ENCODE measurements around the gene LAGE3. TPM values are rescaled to one million over a fixed set of nuclear protein-coding genes. Genes with fewer than 3 reads are reported as not detected.
A peak's percentile ranks its signal among the peaks of the same experiment; 100 is the strongest.

The LAGE3 gene
- total RNA-seq, 2 experiments from 2014 or later: 34.7 to 43.0 TPM

DNA sequence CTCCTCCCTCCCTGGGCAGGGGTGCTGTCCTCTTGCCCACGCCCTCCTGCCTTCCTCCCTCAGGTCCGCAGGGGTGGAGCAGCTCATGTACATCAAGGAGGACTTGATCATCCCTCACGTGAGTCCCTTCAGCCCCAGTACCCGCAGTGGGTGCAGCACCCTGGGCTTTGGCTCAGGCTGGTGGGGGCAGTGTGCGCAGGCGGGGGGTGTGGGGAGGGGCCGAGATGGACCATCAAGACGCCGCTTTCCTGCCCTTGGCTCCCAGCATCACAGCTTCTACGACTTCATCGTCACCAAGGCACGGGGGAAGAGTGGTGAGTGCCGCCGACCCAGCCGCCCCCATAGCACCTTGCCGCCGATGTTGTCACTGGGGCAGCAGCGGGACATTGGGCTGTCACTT lies 29.5 kb downstream of the LAGE3 start:
- Mint-ChIP-seq H3K4me1 (peaks cover 9% of the 10 kb centered on the region), H3K4me3 (no peak overlapping the region), H3K27me3 (no peaks in the 10 kb centered on the region), H3K9me3 (ENCODE audit: low read depth) (no peaks in the 10 kb centered on the region), H3K36me3 (ENCODE audit: low read depth) (peaks cover 12% of the 10 kb centered on the region), H3K27ac (no peak overlapping the region)
- ChIA-PET CTCF (no interaction called here), POLR2A (interaction anchor here (0.6 kb wide), 1 partner anchor 80 kb away, joined by 3 read pairs; no protein-coding TSS in a partner anchor)
- intact Hi-C loops (cut with DNase I, micrococcal nuclease): no loop called here
- ATAC-seq (no peak), DNase-seq (no peak)

DNA sequence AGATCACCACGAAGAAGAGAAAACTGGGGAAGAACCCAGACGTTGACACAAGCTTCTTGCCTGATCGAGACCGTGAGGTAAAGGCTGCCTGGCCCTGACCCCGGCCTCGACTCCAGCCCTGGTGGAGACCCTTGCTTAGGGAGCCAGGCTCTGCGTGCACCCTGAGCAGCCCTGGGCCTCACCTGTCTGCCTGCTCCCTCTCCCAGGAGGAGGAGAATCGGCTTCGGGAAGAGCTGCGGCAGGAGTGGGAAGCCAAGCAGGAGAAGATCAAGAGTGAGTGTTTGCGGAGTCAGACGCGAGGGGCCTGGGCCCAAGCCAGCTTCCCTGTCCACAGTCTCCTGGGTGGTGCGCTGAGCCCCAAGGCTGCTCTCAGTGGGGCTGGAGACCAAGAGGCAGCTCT lies 30.6 kb downstream of the LAGE3 start:
- intact Hi-C loops (cut with DNase I, micrococcal nuclease): no loop called here
- no peak for DNase-seq
- Mint-ChIP-seq H3K9me3 (ENCODE audit: low read depth) (no peaks in the 10 kb centered on the region), H3K27ac (no peak overlapping the region), H3K36me3 (ENCODE audit: low read depth) (peaks cover 11% of the 10 kb centered on the region), H3K4me3 (no peak overlapping the region), H3K27me3 (no peaks in the 10 kb centered on the region), H3K4me1 (peaks cover 10% of the 10 kb centered on the region)
- ChIA-PET POLR2A (no interaction called here), CTCF (interaction anchor here (0.7 kb wide), 1 partner anchor 106 kb away, joined by 3 read pairs; no protein-coding TSS in a partner anchor)
- ATAC-seq: no peak

DNA sequence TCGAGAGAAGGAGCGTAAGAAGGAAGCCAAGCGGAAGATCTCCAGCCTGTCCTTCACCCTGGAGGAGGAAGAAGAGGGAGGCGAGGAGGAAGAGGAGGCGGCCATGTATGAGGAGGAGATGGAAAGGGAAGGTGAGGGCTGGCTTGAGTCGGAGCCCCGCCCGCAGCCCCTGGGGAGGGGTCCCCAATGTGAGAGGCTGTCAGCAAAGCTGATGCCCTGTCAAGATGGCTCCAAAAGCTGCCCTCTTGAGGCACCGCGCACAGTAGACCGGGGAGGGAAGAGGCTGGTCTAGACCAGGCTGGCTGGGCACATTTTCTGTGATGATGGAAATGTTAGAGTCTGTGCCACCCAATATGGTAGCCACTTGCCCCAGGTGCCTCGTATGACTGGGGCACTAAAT lies 32.7 kb downstream of the LAGE3 start:
- no peak overlapping the region for H3K27ac Mint-ChIP-seq

DNA sequence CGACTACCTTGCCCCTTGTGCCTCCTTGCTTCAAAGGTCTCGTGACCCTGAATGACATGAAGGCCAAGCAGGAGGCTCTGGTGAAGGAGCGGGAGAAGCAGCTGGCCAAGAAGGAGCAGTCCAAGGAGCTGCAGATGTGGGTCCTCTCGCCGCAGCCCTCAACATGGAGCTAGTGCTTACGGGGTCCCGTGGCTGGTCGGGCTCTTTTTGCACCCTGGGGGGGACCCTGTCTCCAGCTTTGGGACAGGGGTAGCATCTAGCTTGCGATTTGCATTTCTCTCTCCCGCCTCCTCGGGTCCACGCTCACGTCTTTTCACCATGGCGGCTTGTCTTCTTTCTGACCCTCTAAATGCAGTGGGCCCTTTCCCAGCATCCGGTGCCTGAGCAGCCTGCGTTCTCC lies 33.3 kb downstream of the LAGE3 start:
- ChIA-PET CTCF (interaction anchor here (0.6 kb wide), 1 partner anchor 31 kb away, joined by 3 read pairs; no protein-coding TSS in a partner anchor), POLR2A (no interaction called here)
- H3K4me1 Mint-ChIP-seq: peaks cover 17% of the 10 kb centered on the region
- ATAC-seq (no peak), DNase-seq (no peak)
- H3K4me3 Mint-ChIP-seq: no peak overlapping the region
- intact Hi-C loops (cut with DNase I, micrococcal nuclease): no loop called here
- H3K27ac Mint-ChIP-seq: no peak overlapping the region
- H3K9me3 Mint-ChIP-seq (ENCODE audit: low read depth): no peaks in the 10 kb centered on the region
- H3K36me3 Mint-ChIP-seq (ENCODE audit: low read depth): peaks cover 13% of the 10 kb centered on the region
- H3K27me3 Mint-ChIP-seq: no peaks in the 10 kb centered on the region

More for the DNA sequence above, 32.7 kb downstream of the LAGE3 start:
- Mint-ChIP-seq H3K27me3 (no peaks in the 10 kb centered on the region), H3K4me3 (no peak overlapping the region), H3K36me3 (ENCODE audit: low read depth) (peaks cover 13% of the 10 kb centered on the region), H3K9me3 (ENCODE audit: low read depth) (no peaks in the 10 kb centered on the region), H3K4me1 (peaks cover 14% of the 10 kb centered on the region)
- ChIA-PET POLR2A (no interaction called here), CTCF (interaction anchor here (0.6 kb wide), 1 partner anchor 32 kb away, joined by 3 read pairs; no protein-coding TSS in a partner anchor)
- DNase-seq (no peak), ATAC-seq (no peak)
- intact Hi-C loops (cut with DNase I, micrococcal nuclease): no loop called here

DNA sequence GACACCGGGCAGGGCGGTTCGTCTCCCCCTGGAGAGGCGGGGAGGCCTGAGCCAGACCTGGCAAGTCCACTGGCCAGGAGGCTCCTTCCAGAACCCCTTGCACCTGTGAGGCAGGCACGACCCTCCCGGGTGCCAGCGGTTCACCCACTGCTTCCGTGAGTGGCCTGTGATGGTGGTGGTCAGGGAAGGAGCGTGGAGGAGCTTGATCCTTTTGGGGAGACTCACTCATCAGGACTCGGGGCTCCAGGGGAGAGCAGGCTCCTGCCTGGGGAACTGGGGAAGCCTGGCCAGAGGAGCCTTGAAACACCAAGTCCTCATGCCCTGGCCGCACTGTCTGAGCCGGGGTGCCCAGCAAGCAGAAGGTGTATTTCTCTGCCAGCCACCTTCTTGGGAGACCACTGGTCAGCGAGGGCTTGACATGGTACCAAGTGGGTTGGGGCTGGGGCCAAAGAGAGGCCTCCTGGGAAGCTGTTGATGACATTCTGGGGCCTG lies 34.3 kb downstream of the LAGE3 start:
- H3K9me3 Mint-ChIP-seq (ENCODE audit: low read depth): no peaks in the 10 kb centered on the region
- H3K4me1 Mint-ChIP-seq: peaks cover 22% of the 10 kb centered on the region
- POLR2A ChIA-PET: no interaction called here
- no peaks in the 10 kb centered on the region for H3K27me3 Mint-ChIP-seq
- CTCF ChIA-PET: interaction anchor here (0.6 kb wide), 1 partner anchor 51 kb away, joined by 3 read pairs; no protein-coding TSS in a partner anchor
- H3K4me3 Mint-ChIP-seq: peak overlapping the region; percentile 56
- no peak for ATAC-seq
- H3K36me3 Mint-ChIP-seq (ENCODE audit: low read depth): peaks cover 11% of the 10 kb centered on the region
- intact Hi-C loops (cut with DNase I, micrococcal nuclease): loop anchor here in 1 of 2 experiments (5.0 kb wide), 1 partner anchor 32 kb away; the partner anchor contains the start of gene LAGE3
- H3K27ac Mint-ChIP-seq: no peak overlapping the region
- no peak for DNase-seq

DNA sequence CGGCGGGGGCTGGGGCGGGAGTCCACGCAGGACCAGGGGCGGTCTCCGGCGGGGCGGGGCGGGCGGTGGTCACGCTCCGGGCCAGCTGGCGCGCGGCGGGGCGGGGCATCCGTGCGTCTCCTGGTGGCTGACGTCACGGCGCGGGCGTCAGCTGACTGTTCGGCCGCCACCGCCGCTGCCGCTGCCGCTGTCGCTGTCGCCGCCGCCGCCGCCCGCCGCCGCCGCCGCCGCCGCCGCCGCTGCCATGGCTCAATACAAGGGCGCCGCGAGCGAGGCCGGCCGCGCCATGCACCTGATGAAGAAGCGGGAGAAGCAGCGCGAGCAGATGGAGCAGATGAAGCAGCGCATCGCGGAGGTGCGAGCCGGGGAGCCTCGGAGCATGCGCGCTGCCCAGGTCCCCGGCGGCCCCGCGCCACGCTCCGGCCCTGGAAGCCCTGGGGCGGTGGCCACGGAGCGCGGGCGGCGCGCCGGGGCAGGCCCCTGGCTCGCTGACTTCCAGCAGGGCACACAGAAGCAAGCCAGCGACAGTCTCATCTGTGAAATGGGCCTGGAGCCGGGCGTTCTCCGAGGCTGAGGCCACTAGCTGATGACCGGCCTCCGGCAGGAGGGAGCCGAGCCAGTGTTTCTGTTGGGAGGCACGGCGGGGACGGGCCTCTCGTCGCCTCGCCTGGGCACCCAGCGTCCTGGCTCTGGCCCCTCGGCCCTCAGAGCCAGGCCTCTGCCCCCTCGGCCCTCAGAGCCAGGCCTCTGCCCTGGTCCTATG lies 34.9 kb downstream of the LAGE3 start, which contains the start of gene FAM50A:
TSS of gene FAM50A (plus strand) at position 150 of the 763 bp plus-strand sequence. CDS start at position 245, 95 bp downstream.
- Mint-ChIP-seq H3K9me3 (ENCODE audit: low read depth) (no peaks in the 10 kb centered on the region), H3K27ac (peak within 1 kb of the TSS; percentile 24), H3K36me3 (ENCODE audit: low read depth) (peaks cover 11% of the 10 kb centered on the region), H3K4me3 (peak within 1 kb of the TSS; percentile 67), H3K27me3 (no peaks in the 10 kb centered on the region), H3K4me1 (peaks cover 22% of the 10 kb centered on the region)
- intact Hi-C loops (cut with DNase I, micrococcal nuclease): loop anchor here in 1 of 2 experiments (5.0 kb wide), 1 partner anchor 33 kb away; the partner anchor contains the start of gene LAGE3
- ATAC-seq: peak; percentile 86
- peak; percentile 82 for DNase-seq
- POLR2A ChIA-PET: no interaction called here
- CTCF ChIA-PET: interaction anchor here (1.0 kb wide), 1 partner anchor 15 kb away, joined by 3 read pairs; no protein-coding TSS in a partner anchor

DNA sequence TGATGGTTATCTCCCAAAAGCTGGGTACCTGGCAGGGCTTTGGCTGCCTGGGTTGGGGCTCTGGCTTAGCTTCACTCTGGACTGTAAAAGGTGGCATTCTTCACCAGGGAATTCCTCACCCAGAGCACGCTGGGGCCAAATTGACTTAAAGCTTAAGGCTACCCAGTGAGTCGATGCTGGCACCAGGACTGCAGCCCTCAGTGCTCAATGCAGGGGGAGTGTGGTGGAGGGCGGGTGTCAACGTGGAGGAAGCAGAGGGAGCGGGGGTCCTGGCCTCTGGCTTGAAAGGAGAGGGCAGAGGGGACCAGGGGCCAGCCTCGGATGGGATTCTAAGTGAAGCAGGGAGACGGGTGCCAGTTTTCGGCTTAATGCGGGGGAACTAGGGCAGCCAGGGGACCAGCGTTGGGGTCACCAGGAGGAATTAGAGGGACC lies 35.6 kb downstream of the LAGE3 start:
- ChIA-PET POLR2A (no interaction called here), CTCF (interaction anchor here (1.0 kb wide), 1 partner anchor 16 kb away, joined by 3 read pairs; no protein-coding TSS in a partner anchor)
- intact Hi-C loops (cut with DNase I, micrococcal nuclease): loop anchor here in 1 of 2 experiments (5.0 kb wide), 1 partner anchor 34 kb away; the partner anchor contains the start of gene LAGE3

DNA sequence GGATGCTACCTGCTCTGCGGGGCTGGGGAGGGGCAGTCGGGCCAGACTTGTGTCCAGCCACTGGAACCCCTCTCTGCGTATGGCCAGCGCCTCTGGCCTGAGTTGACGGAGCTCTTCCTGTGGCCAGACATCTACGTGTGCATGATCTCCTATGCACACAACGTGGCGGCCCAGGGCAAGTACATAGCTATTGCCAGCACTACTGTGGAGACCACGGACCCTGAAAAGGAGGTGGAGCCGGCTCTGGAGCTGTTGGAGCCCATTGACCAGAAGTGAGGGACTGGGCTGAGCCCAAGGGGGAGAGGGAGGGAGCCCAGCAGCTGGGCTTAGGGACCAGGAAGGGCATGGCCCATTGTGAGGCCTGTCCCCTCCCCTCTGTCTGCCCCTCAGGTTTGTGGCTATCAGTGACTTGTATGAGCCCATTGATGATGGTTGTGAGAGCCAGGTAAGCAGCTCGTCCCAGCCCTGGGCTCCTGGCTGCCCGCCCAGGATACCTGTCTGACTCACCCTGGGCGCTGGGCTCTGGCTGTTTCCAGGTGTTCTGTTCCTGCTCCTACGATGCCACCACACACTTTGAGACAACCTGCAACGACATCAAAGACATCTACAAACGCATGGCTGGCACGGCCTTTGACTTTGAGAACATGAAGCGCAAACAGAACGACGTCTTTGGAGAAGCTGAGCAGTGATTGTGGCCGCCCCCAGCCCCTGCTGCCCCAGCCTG lies 36.9 kb downstream of the LAGE3 start:
- H3K4me3 Mint-ChIP-seq: no peak overlapping the region
- CTCF ChIA-PET: interaction anchor here (0.6 to 0.7 kb wide), 2 partner anchors 18 to 47 kb away, joined by 3 read pairs; no protein-coding TSS in a partner anchor
- H3K27ac Mint-ChIP-seq: peak overlapping the region; percentile 51
- peaks cover 16% of the 10 kb centered on the region for H3K36me3 Mint-ChIP-seq (ENCODE audit: low read depth)
- no peak for ATAC-seq
- no peaks in the 10 kb centered on the region for H3K9me3 Mint-ChIP-seq (ENCODE audit: low read depth)
- no peaks in the 10 kb centered on the region for H3K27me3 Mint-ChIP-seq
- no peak for DNase-seq
- intact Hi-C loops (cut with DNase I, micrococcal nuclease): loop anchor here in 1 of 2 experiments (5.0 kb wide), 1 partner anchor 35 kb away; the partner anchor contains the start of gene LAGE3
- peaks cover 29% of the 10 kb centered on the region for H3K4me1 Mint-ChIP-seq
- POLR2A ChIA-PET: no interaction called here

More for the DNA sequence above, 35.6 kb downstream of the LAGE3 start:
- Mint-ChIP-seq H3K4me3 (peak overlapping the region; percentile 67), H3K27ac (peak overlapping the region; percentile 24), H3K4me1 (peaks cover 25% of the 10 kb centered on the region), H3K27me3 (no peaks in the 10 kb centered on the region), H3K9me3 (ENCODE audit: low read depth) (no peaks in the 10 kb centered on the region), H3K36me3 (ENCODE audit: low read depth) (peaks cover 14% of the 10 kb centered on the region)
- ATAC-seq: peak; percentile 11
- DNase-seq: peak; percentile 18

DNA sequence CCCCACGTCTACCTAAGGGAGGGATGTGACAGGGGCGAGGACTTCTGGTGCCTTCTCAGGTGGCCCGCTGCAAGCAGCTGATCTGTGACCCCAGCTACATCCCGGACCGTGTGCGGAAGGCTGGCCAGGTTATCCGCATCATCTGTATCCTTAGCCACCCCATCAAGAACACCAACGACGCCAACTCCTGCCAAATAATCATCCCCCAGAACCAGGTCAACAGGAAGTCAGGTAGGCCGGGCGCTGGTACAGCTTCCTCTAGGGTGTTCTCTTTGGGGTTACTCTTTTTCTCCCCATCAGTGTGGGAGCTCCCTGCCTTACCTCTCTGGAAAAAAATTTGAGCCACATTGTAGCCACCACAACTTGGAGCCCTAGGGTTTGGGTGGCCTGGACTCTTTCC lies 37.5 kb downstream of the LAGE3 start:
- ChIA-PET POLR2A (no interaction called here), CTCF (interaction anchor here (0.7 kb wide), 1 partner anchor 48 kb away, joined by 3 read pairs; no protein-coding TSS in a partner anchor)
- Mint-ChIP-seq H3K27me3 (no peaks in the 10 kb centered on the region), H3K36me3 (ENCODE audit: low read depth) (peaks cover 13% of the 10 kb centered on the region), H3K4me1 (peaks cover 26% of the 10 kb centered on the region), H3K9me3 (ENCODE audit: low read depth) (no peaks in the 10 kb centered on the region), H3K4me3 (no peak overlapping the region), H3K27ac (peak overlapping the region; percentile 51)
- intact Hi-C loops (cut with DNase I, micrococcal nuclease): loop anchor here in 1 of 2 experiments (5.0 kb wide), 1 partner anchor 36 kb away; the partner anchor contains the start of gene LAGE3
- DNase-seq (no peak), ATAC-seq (no peak)

DNA sequence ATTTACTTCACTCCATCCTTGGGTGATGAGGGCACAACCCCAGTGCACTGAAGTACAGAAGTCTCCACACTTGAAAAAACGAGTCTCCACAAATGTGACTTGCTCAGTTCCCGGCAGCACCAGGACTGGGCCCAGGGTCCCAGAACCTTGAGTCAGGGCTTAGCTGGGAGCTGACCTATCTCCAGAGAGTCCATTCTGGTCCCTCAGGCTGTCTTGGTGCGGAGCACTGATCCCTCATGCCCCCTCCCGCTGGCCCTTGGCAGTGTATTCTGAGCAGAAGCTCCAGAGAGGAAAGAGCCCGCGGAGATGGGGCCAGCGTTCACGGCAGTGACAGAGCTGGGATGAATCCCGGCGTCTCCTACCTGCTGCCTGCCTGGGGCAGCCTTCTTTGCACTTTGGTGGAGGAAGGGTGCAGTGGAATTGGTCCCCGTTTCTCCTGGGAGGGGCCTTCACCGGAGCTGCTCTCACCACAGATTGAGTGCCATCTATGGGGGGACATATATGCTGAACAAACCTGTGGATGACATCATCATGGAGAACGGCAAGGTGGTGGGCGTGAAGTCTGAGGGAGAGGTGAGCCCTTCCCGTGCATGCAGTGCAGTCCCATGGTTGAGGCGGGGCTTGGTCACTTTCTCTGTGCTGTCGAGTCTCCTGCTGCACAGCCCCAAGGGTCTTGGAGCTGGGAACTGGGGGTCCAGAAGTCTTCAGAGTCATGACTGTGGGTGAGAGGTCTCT lies 38.3 kb downstream of the LAGE3 start:
- POLR2A ChIA-PET: no interaction called here

More for the DNA sequence above, 38.3 kb downstream of the LAGE3 start:
- intact Hi-C loops (cut with DNase I, micrococcal nuclease): loop anchor here in 1 of 2 experiments (5.0 kb wide), 1 partner anchor 37 kb away; the partner anchor contains the start of gene LAGE3
- CTCF ChIA-PET: interaction anchor here (0.7 kb wide), 1 partner anchor 49 kb away, joined by 3 read pairs; no protein-coding TSS in a partner anchor
- H3K9me3 Mint-ChIP-seq (ENCODE audit: low read depth): no peaks in the 10 kb centered on the region
- ATAC-seq (no peak), DNase-seq (no peak)
- no peak overlapping the region for H3K27ac Mint-ChIP-seq
- no peak overlapping the region for H3K4me3 Mint-ChIP-seq
- H3K36me3 Mint-ChIP-seq (ENCODE audit: low read depth): peaks cover 13% of the 10 kb centered on the region
- H3K27me3 Mint-ChIP-seq: no peaks in the 10 kb centered on the region
- peaks cover 24% of the 10 kb centered on the region for H3K4me1 Mint-ChIP-seq

Data from activated CD4-positive, alpha-beta T cell treated with anti-CD3 and anti-CD28 coated beads for 36 hours (primary cell).